Measurements from ENCODE around the gene NTMT1. TPM values are rescaled to one million over a fixed set of nuclear protein-coding genes. Genes with fewer than 3 reads are reported as not detected.

Gene NTMT1, protein sequence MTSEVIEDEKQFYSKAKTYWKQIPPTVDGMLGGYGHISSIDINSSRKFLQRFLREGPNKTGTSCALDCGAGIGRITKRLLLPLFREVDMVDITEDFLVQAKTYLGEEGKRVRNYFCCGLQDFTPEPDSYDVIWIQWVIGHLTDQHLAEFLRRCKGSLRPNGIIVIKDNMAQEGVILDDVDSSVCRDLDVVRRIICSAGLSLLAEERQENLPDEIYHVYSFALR
- 29.1 and 44.7 TPM in 2 replicates for total RNA-seq

GRCh38 chr9:129626079-129626624 lies at the start of gene NTMT1:
TSS of gene NTMT1 (plus strand) at chr9:129626163. CDS start at chr9:129632704, 6,541 bp downstream.

GRCh38 chr9:129620669-129621295 lies 5.2 kb upstream of the NTMT1 start, which contains the start of gene C9orf50:
TSS of gene C9orf50 (minus strand) at chr9:129621101. CDS start at chr9:129620574, 527 bp downstream.

GRCh38 chr9:129641750-129642585 lies 16.0 kb downstream of the NTMT1 start, which contains the start of gene ASB6:
TSS of gene ASB6 (minus strand) at chr9:129642151. CDS start at chr9:129641999, 152 bp downstream.

GRCh38 chr9:129665389-129665775 lies 39.4 kb downstream of the NTMT1 start, which contains the start of gene PRRX2:
TSS of gene PRRX2 (plus strand) at chr9:129665647. CDS start at chr9:129665868, 221 bp downstream.

Other genes with a start within 250 kb of the NTMT1 start
- gene C9orf50, start 5.1 kb upstream of the NTMT1 start, total RNA-seq = not detected in 2 replicates
- 21.0 and 26.3 TPM in 2 replicates for gene ASB6, start 16.0 kb downstream of the NTMT1 start, total RNA-seq
- 0.14 and 3.7 TPM in 2 replicates for gene PRRX2, start 39.5 kb downstream of the NTMT1 start, total RNA-seq
- gene PTGES, start 126.9 kb downstream of the NTMT1 start, total RNA-seq = 3.9 and 138 TPM in 2 replicates
- 29.1 and 42.4 TPM in 2 replicates for gene TOR1B, start 177.0 kb downstream of the NTMT1 start, total RNA-seq
- 51.6 and 69.1 TPM in 2 replicates for gene TOR1A, start 198.0 kb downstream of the NTMT1 start, total RNA-seq
- 30.0 and 32.5 TPM in 2 replicates for gene C9orf78, start 209.1 kb downstream of the NTMT1 start, total RNA-seq
- gene USP20, start 209.3 kb downstream of the NTMT1 start, total RNA-seq = 13.3 and 13.9 TPM in 2 replicates

Measured in placental pericyte (primary cell).